ENCODE results near the gene NAV2.
"Not testable (repeated sequence)": the region's sequence is repeated elsewhere in the genome, so short reads cannot be mapped to it uniquely, and the experiment has no call there.

Gene NAV2

DNA sequence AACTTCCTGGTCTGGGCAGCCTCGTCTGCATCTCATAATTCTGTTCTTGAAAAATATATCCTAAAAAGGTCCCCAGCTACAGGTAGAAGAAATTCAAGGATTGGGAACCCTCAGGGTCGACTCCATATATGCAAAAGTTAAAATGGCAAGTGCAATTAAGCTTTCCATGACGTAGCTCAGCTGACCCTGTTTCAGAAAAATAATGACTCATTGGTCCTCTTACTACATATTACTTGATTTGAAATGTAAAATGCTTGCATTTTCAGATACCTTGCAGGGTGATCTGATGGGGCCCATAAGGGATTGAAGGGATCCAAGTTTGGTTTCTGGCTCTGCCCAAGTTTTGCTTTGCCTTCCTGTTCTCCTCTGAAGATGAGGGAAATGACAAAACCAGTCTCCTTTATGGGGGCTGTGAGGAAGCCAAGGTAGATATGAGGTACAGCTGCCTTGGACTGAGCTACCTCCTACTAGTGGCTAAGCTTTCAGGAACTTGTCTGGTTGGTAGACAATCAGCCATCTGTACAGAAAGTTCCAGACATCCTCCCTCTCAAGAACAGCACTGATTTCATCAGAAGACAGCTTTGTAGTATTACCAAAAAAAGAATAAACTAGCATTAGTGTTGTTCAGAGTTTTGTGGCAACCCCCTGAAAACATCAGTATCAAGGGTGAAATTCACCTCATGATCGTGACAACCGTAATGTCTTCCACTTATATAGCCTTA, 270.3 kb downstream of the NAV2 start:
- no peak for DNase-seq

DNA sequence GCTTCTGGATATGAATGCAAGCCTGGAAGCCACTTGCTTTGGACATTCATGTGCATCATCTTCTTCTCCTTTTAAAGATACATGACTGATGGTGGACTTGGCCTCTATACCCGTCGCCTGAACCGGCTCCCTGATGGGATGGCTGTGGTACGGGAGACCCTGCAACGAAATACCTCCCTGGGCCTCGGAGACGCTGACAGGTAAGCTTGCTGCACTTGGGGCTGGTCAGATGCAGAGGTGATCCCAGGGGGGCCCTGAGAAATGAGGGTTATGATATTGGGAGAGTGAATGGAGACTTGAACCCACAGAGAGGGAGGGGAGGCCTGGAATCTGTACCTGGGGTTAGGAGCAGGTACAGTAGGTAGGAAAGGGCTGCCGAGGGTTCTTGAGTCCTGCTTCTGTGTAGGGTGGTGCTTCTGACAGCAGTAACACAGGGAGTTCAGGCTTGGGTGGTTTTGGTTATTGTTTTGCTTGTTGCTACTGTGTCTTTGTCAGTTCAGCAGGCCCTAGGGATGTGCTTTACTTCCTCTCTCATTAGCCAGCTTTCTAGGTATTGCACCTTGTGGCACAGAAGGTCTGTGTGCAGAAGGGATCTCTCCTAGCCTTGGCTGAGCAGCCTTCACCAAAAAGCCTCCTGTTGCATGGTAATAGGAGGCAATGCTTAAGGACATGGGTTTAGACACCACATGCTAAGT, 271.6 kb downstream of the NAV2 start:
- no peak for DNase-seq

DNA sequence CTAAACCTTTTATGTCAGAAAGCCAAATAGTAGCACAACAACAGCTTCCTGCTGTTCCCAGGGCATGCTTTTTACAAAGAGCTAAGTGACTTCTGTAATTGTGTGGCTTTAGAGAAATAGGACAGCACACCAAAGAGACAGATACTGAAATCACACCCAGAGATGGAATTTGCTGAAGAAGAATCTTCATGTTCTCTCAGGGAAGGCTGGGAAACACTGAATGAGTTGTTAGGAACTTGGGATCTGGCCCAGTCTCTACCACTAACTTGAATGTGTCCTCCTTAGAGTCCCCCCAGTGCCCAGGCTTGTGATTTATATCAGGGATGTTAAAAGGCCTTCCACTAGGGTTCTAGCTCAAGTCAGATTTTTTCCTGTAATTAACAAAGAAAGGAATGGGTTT, 272.5 kb downstream of the NAV2 start:
- DNase-seq, result no peak

DNA sequence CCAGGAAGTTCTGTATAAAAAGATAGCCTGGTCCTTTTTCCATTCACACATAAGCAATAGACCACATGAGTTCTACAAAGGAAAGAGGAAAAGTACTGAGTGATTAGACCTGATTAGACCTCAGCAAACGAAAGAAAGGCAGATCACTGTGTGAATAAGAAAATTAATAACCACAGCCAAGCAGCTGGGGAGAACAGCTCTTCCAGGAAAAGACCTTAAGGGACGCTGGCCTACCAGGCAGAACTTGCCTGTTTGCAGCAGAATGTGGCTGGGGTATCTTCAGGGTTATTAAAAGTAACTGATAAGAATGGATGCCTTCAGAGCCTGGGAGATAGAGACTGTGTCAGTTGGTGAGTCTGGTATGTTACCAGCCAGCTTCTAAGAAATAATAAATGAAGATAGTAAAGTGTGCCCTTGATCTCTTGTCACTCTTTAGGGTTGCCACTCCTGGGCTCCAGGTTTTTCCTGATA, 274.7 kb downstream of the NAV2 start:
- no peak for DNase-seq

DNA sequence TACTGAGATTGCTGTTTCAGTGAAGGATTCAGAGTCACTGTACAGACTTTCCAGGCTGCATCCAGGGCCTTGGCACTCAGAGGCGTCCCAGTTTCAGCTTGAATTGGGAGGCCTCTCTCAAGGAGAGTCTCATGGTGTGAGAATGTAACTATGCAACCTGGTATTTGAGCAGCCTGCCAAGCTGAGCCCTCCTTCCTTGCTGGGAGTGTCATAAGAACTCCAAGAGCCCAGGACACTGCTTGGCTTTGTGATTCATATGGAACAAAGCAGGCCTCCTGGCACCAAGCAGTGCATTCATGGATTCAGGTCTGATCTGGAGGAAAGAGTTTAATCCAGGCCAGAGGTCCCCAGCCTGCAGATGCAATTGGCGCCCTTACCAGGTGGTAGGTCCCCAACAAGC, 276.0 kb downstream of the NAV2 start:
- DNase-seq, result no peak

DNA sequence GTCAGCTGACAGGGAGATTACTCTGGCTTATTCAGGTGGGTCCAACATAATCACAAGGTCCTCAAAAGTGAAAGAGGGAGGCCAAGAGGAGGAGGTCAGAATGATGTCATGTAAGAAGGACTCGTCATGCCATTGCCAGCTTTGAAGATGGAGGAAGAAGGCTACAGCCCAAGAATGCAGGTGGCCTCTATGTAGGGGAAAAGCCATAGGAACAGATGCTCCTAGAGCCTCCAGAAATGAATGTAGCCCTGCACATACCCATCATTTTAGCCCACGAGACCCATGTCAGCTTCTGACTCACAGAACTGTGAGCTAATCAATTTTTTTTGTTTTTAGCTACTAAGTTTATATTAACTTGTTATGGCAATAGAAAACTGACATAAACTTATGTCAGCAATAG, 276.6 kb downstream of the NAV2 start:
- DNase-seq, result no peak

DNA sequence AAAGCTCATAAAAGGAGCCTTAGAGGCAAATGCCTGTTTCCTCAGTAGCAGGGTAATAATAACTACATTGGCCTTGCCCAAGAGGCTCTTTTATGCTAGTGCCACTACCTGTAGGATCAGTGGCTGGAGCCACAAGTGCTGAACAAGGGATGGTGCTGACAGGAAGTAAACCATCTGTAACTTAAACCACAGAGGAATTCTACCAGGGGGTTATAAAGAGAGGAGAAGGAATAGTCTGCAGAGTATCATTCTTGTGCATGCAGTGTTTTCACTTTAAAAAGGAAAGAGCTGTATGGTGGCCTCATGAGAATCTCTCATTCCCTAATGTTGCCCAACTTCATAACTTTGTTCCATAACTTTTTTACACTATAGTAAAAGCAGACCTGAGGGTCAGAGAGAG, 279.5 kb downstream of the NAV2 start:
- no peak for DNase-seq

DNA sequence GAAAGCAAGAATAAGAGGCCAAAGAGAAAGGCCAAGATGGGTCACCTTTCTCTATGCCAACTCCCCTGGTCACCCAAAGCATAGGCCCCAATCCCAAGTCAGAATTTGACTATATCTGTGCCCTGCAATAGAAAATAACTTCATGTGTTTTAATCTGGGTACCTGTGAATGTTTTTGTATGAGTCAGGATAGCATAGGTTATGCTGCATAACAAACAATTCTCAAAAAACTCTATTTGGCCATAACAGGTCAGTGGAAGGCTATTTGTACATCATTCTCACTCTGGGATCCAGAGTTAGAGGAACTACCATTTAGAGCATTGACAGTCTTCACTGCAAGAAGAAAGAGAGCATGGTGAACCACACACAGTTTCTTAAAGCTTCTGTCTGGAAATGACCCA, 280.4 kb downstream of the NAV2 start:
- no peak for DNase-seq

DNA sequence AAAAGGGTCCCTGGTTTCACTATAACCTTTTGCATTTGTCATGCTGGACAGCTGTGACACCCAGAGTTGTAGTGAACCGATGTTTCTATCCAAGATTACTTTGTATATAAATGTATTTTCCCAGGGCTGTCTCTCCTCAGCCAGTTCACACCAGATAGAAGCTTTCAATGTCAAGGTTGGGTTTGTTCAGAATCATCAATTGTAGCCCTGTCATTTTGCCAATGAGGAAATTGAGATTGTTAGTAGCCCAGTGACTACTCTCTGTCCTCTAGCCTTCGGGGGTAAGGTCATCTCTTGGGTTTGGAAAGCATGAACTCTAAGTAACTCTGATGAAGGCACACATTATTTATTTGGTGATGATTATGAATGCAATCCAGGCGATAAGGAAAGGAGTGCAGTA, 282.0 kb downstream of the NAV2 start:
- no peak for DNase-seq

DNA sequence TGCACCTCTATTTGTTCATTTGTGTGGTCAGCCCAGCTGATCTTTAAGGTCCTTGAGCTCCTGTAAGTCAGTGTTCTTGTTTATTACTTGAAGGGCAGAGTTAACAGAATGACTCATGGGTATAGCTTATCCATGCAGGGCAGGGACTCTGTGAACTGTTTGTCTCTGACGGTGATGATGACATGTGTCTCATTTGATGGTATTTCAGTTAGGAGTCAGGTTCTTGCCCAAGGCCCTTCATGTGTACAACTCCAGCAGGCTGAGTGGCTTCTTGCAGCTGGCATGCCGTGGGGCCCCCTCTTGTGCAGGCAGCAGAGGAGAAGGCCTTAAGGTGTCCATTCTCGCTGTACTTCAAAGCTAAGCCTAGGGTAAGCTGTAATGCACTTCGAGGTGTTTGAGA, 282.5 kb downstream of the NAV2 start:
- DNase-seq, result no peak

DNA sequence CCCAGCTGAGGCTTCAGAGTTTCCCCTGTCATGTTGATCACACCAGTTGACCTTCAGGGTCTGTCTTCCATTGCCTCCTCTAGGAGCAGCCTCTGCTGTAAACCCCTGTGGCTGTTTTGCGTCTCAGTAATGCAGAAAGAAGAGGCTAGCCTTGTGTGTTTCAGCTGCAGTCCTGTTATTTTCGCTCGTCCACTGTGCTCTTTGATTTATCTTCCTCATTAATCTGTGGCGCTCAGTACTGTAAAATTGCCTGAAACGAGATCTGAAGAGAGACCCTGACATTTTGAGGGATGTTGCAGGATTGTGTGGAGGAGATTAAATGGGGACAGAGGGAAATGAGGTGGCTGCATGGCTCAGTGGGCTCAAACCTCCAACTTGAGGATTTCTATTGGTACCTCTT, 283.9 kb downstream of the NAV2 start:
- no peak for DNase-seq

DNA sequence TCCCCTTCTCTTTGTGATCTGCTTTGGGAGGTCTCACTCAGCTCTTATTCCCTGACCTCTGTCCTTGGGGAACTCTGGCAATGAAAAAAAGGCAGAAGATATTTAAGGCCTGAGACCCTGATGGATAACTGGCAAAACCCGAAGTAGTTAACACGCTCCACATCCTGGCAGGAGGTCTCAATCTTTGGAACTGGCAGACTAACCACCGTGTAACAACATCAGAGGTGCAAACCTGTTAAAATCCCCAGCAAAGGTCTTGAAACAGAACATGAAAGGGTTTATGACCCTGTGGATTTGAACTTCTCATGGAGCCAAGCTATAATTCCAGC, 287.3 kb downstream of the NAV2 start:
- DNase-seq, result no peak

DNA sequence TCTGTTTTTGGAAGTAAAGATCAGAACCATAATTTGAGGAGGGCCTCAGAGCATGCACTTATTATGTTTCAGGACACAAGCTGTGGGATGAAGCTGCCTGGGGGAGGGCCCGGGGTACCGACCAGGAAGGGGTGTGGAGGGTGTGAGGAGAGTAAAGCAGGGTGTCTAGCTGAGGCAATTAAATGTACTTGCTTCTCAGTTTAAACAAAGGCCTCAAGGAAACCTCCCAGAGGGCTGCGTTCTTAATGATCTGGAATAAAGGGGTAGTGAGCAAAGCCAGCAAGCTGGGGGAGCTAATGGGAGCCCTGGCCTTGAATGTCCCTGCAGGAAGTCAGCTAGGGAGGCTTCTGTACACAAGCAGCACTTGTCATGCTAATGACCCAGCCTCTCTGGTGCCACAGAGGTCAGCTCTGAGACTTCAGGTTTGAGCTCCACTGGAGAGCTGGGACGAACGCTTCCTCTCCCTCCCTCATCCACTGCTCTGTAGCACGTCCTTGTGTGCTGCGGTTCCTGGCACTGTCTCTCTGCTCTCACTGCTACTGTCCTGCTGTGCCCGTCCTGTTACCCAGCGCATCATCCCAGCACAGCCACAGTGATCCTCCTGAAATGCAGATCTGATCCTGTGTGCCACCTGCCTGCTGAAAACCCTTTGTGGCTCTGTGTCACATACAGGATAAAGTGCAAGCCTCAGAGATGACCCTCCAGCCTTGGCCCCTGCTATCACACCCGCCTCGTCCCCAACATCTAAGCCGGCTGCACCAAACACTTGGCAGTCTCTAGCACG, 287.9 kb downstream of the NAV2 start:
- no peak for DNase-seq

DNA sequence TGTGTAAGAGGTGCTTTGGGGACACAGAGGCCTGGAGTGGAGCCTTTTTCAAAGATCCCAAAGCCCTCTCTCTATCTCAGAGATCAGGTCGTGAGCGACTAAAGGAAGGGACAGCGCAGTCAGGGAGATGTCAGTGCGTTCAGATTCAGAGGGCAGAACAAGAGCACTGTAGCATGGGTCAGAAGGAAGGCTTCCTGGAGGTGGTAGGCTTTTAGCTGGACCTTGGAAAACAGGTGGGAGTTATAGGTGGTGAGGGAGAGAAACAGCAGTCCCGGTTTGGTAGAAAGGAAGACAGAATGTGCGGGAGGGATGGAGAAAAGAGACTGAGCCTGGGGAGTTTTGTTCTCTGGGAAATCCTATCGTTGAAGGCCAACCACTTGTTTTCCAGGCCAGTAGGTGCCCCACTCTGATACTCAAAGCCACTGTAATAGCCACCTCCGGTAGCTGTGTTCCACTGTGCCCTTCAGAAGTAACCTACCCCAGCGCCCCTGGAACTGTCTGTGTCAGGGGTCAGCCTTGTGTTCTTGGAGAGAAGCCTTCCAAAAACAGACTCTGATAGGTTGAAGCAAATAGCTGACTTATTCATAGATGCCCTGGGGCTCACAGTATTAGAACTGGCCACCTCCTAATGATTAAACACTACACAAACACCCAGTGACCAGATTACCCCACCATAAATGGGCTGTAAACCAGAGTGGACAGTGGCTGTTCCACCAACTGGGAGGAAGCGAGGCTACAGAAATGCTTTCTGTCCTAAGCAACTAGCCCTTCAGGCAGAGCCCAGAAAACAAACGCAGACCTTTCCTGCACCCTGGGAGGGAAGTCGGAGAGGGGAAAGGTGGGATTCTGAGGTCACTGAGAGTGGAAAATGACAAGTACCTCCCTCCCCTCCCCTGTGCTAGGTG, 289.9 kb downstream of the NAV2 start:
- DNase-seq, result no peak

DNA sequence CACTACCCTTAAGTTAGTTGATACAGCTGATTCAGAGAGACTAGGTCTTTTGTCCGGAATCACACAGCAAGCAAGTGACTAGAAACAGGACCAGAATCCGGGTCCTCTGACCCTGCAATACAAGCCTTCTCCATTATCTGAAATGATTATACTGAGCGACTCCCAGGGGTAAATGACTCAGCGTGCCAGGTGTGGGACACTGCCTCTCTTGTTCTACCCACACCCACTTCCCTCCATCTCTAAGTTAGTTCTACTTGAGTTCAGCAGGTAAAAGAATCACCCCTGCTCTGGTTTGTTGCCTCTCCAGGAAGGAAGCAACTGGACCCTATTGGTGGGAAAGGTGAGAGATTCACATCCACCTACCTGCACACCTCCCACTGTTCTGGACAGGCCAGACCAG, 290.7 kb downstream of the NAV2 start:
- no peak for DNase-seq

DNA sequence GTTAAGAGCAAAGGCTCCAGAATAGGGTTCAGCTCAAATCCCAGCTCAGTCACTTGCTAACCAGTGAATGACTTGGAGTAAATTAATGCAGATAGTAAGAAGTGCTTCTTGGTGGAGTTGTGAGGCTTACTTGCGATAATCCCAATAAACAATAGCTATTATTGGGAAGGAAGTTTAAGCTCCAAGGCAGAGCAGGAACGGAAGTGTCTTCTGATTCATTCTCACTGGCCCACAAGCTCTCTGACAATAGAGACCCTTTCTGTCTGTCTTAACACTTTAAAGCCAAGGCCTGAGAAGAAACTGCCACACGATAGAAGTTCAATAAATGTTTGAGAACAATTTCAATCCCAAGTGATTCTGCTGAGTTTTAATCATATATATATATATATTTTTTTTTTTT, 292.2 kb downstream of the NAV2 start:
- DNase-seq, result no peak

DNA sequence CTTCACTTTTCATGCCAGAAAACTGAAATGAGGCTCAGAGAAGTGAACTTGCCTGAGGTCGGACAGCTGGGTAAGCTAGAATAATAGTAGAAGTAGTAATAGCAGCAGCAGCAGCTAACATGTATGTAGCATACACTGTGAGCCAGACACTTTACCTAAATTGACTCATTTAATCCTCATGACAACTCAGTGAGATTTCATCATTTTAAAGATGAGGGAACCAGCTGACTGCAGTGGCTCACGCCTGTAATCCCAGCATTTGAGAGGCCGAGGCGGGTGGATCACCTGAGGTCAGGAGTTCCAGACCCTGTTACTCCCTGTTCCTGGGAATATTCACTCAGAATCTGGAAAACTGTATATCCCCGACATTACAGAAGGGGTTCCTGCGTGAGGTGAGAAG, 293.1 kb downstream of the NAV2 start:
- no peak for DNase-seq

DNA sequence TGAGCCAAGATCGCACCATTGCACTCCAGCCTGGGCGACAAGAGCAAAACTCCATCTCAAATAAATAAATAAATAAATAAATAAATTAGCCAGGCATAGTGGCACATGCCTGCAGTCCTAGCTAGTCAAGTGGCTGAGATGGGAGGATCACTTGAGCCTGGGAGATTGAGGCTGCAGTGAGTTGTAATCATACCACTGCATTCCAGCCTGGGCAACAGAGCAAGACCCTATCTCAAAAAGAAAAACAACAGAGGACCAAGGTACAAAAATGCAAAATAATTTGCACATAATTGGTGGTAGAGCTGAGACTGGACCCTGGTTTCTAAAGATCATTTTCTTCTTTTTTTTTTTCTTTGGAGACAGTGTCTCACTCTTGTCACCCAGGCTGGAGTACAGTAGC, 294.0 kb downstream of the NAV2 start:
- DNase-seq, result not testable (repeated sequence)

DNA sequence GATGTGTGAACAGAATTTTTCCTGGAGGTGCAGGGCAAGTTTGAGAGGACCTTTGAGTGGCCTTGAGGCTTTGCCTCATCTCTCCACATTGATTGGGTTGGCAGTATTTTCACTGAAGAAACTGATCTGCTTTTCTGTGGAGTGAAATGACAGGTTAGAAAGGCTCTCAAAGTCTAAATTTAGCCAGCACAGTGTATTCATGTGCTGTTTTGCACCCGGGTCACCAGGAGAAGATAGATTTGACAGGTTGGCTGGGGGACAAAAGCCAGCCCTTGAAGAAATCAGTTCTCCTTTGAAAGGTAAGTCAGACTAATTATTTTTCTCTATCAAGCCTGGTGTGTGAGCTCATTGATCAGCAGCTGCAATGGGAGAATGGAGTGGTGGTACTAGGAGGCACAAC, 294.7 kb downstream of the NAV2 start:
- DNase-seq, result no peak

DNA sequence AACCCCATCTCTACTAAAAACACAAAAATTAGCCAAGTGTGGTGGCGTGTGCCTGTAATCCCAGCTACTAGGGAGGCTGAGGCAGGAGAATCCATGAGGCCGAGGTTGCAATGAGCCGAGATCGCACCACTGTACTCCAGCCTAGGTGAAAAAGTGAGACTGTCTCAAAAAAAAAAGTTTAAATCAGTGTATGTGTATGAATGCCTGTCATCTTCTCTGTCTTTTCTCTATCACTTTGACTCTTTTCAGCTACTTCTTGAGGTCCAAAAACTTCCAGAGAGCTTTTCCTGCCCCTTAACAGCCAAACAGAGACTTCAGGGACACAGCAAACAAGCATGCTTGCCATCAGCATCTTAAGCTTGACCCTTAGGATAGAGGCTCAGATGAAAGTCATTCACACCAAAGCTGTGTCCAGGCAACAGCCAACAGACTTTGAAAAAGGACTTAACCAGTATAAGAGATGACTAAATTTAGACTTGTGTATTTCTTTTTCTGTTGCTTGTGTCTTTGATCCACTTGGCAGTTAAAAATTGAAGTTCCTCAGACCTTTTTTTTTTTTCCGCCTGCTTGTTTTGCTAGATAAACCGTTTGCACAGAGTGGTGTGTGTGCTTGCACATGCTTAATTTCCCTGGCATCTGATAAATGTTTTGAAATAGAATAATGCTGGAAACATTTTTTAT, 295.7 kb downstream of the NAV2 start:
- DNase-seq, result no peak

DNA sequence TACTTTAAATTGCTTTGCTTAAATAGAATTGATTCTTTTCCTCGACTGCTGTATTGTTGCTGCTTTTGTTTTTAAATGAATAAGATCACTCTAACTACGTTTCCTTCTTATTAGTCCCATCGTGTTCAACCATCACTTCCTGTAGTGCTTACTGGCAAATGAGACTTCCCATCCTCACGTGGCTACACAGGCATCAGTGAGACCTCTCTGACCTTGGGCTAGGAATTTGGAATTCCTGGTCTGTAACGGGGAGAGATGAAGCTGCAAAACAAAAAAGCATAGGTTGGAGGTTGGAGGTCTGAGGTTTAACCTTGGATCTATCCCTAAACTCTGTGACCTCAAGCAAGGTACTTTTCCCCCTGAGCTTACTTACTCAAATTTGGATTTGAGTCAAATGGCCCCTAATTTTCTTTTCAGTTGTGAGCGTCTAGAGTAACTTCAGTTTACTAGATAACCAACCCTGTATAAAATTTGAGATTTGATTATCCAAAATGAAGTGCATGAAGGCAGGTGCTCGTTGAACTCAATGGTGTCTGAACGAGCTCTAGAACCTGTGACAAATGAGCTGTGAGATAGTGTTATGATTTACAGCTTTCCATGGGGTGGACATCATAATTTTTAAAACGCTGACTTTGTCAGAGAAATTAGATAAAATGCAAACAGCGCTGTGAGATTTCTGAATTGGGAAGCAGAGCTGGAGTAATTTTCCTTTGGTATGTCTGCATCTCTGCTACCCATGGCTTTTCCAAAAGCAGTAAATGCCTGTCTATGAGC, 296.4 kb downstream of the NAV2 start:
- DNase-seq, result no peak

Measured in stimulated activated CD4-positive, alpha-beta T cell treated with anti-CD3 and anti-CD28 coated beads, Interleukin-4, amount 100 ng/mL, for 1 hour (primary cell).